HG03175 (cell line): ENCODE results near the gene EFR3B.

Experiments used
- ATAC-seq: cut with Tn5 transposase; IDR thresholded peaks from one replicate; pipeline ENCODE4 v1.9.1; 2021; ENCODE audit warnings: mild to moderate bottlenecking, moderate library complexity; ENCODE audit not compliant: unreplicated experiment

The EFR3B gene

DNA sequence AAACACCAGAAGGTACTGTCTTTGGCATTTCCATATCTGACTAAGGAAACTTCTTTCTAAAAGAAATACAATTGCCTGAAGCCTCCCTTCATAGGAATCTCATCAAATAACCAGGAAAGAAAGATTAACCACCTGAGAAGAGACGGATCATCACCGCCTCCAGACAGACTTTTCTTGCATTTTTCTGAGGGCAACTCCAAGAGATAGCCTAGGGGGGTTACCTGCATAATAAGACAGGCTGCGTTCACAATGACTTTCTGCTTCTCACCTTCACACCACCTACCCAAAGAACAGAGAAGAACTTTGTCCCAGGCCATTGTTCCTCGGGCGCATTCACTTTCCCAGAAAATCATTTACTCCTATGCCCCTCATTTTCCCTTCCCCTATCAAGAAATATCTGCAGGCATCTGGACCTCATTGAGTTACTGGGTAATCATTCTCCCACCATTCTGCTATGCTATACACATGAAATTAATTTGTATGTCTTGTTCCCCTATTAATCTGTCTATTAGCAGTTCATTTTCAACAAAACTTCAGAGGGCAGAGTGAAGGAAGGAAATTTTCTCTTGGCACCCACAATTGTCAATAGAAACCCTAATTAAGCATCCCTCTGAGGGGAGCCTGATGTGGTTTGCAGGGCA is 134.8 kb downstream of the EFR3B start:
- ATAC-seq, result no peak

DNA sequence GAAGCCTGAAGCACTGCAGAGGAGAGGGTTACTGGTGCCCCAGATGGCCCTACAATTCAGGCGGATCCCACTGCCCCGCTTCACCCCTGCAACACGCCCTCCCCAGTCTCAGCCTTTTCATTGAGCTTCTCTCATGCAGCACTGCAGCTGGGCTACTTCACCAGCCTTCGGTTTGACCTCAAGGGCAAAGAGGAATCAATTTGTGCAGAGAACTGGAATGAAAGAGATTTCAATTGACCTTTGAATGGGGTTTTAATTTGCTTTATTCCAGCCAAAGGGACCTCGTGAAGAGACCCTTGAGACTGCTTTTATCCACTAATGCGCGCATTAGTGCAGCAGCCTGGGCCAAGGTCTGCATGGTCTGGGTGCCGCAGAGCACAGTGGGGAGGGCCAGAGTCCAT is 135.3 kb downstream of the EFR3B start:
- ATAC-seq, result no peak

DNA sequence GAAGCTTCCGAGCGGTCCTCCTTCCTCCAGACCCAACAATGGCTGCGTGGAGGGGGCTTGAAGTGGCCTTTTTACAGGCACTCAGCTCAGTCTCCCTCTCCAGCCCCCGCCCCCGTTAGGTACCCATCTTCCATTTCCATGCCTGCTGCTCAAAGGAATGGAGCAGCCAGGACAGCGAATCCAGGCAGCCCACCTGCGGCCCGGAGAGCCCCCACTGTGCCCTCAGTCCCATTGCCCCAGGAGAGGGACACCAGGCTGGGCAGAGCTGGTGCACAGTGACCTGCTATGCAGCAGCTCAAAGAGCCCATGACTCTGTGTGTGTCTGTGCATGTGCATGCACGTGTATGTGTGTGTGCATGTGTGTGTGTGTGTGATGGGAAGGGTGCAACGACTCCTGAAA is 137.1 kb downstream of the EFR3B start:
- no peak for ATAC-seq

DNA sequence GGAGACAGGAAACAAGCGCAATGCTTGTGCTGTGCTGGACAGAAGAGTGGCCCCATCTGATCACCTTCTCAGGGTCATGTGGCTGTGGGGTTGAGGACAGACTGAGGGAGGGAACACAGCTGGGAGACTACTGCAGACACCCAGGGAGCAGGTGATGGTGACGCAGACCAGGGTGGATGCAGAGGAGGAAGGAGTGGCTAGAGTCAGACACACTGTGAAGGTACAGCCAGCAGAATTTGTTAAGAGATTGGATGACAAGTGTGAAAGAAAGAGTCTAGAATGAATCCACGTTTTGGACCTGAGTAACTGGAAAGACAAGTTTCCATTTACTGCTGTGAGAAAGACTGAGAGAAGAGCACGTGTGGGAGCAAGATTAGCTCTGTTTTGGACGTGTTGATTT is 142.4 kb downstream of the EFR3B start:
- no peak for ATAC-seq

DNA sequence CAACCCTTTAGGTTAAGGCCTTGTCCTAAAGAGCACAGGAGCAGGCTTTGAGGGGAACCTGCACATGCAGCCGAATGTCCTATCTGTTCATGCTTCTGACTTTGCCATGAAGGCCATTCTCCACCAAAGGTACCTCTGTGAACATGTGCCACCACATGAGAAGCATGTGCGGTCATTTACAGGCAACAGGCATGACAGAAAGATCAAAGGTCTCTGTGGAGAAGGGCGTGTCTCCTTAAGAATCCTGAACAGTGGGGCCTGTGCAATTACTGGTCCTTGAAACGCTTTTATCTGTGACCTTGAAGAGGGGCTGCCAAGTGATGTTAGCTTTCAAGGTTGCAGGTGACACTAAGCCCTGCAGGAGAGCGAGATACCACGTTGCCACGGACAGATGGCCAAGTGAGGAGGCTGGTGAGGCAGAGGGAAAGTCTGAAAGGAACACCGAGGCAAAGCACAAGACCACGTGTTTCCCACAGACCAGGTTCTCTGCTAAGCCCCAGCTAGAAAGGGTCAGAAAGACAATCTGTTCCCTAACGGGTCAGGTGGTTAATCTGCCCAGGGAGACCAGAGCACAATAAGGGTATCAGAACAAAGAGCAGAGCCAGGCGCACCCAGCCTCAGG is 146.0 kb downstream of the EFR3B start:
- ATAC-seq, result no peak

DNA sequence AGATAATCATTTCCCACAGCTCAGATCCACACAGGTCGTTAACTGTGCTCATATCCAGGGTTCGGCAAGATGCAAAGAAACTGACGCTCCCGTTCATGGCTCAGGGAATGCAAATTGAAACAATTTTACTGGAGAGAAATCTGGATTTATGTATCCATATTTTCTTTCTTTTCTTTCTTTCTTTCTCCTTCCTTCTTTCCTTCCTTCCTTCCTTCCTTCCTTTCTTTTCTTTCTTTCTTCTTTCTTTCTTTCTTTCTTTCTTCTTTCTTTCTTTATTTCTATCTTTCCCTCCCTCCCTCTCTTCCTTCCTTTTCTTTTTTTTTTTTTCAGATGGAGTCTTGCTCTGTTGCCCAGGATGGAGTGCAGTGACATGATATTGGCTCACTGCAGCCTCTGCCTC is 146.5 kb downstream of the EFR3B start:
- no peak for ATAC-seq

DNA sequence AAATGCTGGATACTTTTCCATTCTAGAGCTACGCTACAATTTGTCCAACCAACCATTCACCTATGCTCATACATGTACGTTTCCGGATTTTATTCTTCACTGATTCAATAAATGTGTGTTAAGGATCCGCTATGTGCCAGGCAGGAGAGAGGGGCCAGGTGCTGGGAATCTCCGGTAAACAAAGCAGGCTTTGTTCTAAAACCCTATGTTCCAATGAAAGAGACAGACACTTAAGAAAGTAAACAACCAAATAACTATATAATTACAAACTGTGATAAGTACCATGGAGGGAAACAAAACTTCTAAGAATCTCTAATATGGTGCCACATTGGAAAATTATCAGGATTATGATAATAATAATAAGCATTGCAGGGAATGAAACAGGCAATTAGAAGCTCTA is 148.7 kb downstream of the EFR3B start:
- ATAC-seq, result no peak

DNA sequence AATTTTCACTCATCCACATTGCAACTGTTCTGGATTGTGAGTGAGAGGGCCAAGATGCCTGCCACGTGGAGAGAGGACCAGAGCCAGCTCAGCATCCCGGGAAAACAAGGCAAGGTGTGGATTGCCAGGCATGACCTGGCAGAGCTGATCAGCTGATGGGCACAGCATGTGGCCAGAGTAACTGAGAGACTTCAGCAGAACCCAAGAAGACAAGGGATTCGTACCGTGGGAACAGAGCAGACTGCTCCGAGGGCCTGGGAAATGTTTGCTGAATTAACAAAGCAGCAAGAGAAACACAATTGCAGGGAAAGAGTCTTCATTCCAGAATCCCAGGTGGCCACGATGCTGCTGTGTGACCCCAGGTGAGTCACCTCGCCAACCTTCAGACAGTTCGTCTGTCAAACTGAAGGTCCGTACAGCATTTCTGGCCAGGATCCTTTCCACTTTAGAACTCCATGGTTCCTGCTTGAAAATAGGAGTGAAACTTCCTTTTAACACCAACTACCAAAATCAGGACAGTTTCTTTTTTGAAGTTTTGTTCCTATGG is 152.8 kb downstream of the EFR3B start:
- ATAC-seq, result no peak

DNA sequence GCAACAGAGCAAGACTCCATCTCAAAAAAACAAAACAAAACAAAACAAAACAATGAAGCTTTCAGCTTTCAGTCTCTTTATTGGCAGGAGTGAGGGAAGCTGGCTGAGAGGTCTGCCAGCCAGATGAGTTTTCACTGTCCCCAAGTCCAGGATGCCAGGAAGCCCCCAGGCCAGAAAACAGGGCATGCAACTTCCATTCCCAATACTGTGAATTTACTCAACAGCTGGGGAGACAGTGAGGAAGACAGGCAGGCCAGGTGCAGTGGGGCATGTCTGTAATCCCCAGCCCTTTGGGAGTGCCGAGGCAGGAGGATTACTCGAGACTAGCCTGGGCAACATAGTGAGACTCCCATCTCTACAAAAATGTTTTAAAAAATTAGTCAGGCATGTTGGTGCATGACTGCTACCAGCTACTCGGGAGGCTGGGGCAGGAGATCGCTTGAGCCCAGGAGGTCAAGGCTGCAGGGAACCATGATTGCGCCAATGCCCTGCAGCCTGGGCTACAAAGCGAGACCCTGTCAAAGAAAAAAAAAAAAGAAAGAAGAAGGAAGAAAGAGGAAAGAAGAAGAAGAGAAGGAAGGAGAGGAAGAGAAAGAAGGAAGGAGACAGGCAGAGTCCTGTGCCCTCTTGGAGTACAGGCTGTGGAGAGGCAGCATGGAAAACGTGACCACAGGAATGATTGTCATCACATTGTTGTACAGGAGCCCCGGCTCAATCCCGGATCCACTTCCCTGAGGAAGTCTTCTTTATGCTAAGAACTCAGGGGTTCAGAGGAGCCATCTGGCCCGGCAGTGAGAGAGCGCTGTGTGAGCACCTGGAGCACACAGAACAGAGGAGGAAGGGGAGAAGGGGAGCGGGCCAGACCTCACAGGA is 155.7 kb downstream of the EFR3B start:
- ATAC-seq, result no peak

DNA sequence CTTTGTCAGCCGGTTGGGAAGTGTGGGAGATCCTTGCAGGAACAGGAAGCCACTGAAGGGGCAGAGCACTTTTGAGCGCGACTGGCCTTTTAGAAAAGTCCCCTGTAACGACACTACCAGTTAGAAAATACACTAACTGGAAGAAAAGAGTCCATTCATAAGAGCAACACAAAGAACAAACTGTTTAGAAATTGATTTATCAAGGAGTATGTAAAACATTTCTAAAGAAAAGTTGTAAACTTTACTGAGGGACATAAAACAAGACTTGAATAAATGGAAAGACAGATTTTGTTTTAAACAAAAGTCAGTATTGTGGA is 156.3 kb downstream of the EFR3B start:
- ATAC-seq, result no peak

DNA sequence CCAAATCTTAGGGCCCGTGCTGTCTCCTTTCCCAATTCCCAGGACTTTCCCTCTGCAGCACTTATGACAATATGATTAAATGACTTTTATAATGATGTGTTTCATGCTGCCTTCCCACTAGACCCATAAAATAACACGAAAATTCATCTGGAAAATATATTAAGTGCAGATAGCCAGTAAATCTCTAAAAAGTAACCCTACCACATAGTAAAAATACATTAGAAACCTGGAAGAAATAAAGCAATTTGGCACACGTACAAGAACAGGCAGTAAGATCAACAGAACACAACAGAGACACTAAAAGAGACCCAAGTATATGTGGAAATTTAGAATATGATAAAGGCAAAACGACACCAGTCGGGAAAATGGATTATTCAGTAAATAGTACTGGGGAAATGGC is 156.7 kb downstream of the EFR3B start:
- ATAC-seq, result no peak

DNA sequence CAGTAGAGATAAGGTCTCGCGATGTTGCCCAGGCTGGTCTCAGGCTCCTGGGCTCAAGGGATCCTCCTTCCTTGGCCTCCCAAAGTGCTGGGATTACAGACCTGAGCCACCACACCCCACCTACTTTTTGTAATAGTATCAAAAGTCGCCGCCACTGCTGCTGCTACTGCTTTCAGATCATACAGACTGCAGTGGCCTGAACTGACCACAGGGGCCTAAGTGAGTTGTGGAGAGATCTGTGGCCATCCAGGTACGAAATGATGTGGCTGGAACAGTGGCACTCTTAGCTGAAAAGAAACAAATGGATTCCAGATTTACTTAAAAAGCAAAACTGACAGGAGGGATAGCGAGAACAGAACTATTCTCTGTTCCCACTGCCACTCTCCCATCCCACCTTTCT is 159.4 kb downstream of the EFR3B start:
- ATAC-seq, result no peak

DNA sequence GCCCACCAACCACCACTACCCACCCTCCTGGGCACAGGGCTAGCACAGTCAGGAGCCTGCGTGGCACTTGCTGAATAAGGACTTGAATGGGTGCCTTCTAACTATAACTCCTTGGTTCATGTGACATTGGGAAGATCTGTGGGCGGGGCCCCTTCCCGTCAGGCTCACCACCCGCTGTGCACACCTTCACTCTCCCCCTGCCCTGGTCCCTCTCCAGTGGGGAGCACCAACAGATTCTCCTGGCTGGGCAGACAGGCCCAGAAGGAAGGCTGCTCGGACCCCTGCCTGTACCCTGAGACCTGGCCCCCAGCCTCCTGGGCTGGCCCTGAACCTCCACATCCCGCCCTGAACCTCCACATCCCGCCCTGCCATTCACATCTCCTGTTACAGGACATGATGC is 159.9 kb downstream of the EFR3B start:
- no peak for ATAC-seq

DNA sequence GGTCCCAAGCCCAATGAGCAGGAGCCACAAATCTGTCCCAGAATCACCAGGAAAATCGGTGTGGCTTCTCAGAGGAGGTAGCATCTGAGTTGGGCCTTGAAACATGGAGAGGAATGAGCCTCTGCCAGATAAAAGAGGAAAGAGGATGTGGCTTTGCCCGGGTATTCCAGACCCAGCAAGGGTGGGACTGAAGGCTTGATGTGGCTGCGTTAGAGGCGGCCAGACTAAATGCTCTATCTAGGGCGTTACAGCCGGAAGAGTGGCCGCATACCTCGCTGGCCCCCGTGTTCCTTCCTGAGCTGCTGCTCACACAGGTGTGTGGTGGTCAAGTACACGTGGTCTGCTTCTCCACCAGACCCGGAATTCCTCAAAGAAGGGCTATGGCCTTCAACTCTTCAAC is 160.4 kb downstream of the EFR3B start:
- ATAC-seq, result no peak

DNA sequence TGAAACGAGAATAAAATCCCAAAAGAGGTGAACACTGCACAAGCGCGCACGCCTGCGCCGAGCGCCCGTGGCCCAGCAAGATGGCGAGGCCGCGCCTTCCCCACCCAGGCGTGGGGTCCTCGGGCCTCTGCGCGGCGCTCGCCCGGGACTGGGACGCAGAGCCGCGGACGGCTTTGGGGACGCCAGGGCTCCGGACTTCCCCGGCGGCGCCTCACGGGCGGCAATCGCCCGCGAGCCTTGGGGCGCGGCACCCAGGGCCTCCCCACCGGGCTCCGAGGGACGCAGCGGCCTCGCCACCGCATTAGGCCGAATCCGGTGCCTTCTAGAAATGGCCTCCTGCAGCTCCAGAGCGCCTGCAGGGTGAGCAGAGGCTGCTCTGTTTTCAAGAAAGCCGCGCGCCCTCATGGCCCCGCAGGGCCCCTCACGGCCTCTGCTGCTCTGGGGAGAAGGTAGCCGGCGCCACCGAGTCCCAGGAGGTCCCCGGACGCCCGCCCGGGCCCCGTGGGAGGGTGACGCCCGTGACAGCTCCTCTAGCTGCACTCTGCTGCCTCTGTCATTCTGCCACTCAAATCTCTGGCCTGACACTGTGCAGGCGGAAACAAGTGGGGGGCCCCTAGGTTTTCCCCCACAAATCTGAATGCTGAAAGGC is 162.4 kb downstream of the EFR3B start:
- no peak for ATAC-seq

DNA sequence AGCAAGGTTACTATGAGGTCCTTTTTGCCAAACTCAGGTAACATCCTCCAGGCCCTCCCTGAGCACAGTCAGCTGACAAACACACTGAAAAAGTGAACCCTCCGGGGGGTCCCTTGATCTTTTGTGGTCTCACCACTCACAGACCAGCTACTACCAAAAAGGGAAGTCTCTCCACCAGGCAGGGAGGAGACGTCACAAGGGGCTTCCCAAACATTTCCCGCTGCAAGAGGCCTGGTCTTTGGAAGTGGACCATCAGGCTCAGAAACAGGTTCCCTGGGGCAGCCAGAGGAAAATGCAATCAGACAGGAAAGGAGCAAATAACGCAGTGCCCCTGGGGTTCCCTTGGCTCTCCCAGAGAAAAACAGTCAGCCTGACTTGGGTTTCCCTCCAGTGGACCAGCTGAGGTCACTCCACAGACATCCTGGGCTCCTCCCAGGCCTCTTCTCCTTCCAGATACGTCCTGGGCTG is 165.2 kb downstream of the EFR3B start:
- ATAC-seq, result no peak
